Suppressor macrophage treated with lipopolysaccharide for 4 hours (primary cell): ENCODE data around the gene TLR2.
"Not testable (repeated sequence)": the region's sequence is repeated elsewhere in the genome, so short reads cannot be mapped to it uniquely, and the experiment has no call there.

Experiments used
- DNase-seq: peaks from one replicate; pipeline ENCODE4 v3.0.0-alpha.2; 2020

Gene TLR2

DNA sequence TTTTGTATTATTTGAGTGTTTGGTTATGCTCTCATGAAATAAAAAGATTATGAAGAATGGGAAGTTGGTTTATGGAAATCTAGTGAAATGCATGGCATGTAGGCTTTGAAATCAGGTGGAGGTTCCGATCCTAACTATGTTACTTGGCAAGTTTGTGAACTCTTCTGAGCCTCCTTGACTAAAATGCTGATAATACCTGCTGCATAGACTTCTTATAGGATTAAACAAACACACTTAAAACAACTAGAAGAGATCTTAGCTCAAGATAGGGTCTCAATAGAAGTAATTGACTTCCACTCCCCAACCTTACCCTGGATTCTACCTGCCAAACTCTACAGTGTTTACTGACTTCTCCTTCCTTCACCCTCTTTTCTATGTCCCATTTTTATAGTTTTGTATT lies 22.2 kb upstream of the TLR2 start:
- DNase-seq: no peak

DNA sequence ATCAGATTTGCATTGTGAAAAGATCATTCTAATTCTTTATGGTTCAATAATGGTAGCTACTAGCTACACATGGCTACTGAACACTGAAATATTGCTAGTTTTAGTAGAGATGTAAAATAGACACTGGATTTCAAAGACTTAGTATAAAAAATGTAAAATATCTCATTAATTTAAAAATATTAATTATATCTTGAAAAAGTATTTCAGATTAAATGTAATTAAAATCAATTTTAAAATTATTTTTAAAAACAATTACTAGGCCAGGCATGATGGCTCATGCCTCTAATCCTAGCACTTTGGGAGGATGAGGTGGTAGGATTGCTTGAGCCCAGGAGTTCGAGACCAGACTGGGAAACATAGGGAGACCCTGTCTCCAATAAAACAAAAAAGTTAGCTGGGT lies 20.4 kb upstream of the TLR2 start:
- DNase-seq: no peak

DNA sequence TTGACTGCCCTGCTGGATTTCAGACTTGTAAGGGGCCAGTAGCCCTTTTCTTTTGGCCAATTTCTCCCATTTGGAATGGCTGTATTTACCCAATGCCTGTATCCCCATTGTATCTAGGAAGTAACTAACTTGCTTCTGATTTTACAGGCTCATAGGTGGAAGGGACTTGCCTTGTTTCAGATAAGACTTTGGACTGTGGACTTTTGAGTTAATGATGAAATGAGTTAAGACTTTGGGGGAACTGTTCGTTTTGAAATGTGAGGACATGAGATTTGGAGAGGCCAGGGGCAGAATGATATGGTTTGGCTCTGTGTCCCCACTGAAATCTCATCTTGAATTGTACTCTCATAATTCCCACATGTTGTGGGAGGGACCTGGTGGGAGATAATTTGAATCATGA lies 17.6 kb upstream of the TLR2 start:
- DNase-seq: not testable (repeated sequence)

DNA sequence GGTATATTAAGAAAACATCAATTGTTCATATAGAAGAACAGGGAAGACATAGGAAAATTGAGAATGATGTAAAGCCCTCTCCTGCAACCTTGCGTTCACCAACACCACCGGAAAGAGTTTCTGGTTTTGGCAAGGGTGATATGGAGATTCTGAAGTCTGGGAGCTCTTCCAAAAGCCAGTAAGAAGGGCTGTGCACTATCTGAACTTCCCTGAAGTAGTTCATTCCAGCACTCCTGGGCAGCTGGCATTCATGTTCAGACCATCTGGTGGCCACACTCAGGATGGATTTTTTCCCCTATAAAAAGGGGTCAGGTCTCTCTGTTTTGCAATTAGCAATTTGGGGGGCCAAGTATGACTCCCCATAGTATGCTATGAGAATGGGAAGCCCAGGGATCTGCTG lies 15.4 kb upstream of the TLR2 start:
- DNase-seq: no peak

DNA sequence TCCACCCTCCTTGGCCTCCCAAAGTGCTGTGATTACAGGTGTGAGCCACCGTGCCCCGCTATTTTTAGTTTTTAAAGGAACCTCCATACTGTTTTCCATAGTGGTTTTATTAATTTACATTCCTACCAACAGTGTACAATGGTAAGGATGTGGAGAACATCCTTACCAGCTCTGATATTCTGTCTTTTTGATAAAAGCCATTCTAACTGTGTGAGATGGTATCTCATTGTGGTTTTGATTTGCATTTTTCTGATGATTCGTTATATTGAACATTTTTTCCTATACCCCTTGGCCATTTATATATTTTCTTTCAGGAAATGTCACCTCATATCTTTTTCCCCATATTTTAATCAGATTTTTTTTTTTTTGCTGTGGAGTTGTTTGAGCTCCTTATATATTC lies 14.2 kb upstream of the TLR2 start:
- no peak for DNase-seq

DNA sequence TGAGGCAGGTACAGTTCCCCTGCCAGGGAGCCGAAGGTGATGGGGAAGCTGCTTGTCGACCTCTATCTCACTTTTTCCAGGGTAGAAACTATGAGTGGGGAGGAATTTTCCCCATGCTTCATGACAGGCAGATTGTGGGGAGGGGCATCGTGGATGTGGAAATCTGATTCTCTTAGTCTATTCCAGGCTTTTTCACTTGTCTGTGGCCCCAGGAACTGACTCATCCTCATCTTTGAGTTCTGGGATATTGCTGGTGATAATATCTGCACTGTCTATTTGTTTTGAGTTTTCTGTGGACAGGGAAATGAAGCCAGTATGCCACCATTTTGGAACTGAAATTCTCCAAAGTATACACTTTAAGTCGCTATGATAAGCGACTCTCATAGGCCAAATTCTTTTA lies 7.6 kb upstream of the TLR2 start:
- peak; percentile 44 for DNase-seq

DNA sequence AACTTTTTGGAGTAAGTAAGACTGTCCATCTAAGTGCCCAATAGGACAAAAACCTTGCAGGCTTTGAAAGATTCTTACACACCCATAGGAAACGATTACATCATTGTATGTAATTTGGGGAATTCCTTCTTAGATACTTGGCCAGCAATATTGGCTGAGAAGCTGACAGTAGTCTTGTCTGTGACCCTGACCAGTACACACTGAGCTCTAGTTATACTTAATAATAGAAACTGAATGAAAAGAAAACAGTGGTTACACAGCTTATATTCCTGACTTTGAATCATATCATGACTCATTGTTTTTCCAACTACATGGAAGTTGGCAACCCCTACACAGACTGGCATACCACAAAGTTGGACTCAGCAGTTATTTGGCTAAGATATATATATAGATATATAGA lies 7.1 kb upstream of the TLR2 start:
- peak; percentile 93 for DNase-seq

DNA sequence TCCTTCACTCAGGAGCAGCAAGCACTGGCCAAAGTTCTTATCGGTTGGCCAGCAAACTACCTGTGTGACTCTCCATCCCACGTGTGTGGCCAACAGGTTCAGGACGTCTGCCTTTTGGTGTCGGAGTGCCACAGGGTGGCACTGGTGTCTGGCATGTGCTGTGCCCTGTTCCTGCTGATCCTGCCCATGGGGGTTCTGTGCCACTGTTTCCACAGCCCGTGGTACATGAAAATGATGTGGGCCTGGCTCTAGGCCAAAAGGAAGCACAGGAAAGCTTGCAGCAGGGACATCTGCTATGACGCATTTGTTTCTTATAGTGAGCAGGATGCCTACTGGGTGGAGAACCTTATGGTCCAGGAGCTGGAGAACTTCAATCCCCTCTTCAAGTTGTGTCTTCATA lies 4.6 kb upstream of the TLR2 start:
- peak; percentile 51 for DNase-seq

DNA sequence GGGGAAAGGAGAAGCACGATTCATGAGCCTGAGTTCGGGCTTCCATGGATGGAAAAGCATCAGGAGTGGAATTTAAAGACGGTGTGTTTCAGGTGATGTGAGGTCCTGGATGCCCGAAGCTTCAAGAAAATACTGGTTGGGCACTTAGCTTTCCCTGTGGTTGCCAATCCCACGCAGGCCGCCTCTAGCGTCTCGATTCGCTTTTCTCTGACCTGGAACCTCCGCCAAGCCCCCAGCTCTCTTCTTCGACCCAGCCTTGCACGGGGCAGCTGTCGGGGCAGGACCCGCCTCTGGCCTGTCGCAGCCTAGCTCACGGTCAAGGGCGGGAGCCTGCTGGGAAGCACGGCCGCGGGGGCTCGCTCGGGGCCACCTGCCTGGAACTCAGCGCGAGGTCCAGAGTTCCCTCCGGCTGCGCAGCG lies 308 bp upstream of the TLR2 start:
- no peak for DNase-seq

DNA sequence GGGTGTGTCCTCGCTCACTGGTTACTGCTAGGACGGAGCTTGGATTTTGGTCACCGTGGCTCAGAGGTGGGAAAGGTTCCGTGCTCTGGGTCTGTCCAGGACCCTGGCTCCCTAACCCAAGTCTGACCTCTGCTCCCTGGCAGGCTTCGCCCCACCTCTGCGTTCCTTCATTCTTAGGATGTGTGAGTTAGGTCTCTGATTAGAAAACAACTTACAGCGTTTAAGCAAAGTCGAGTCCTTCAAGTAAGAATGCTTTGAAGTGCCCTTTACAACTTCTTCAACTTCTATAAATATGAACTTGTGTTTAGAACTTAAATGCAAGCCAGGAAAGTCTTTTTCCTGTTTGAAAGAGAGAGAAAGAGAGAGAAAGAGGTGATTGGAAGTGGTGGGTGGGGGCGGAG lies 891 bp downstream of the TLR2 start:
- no peak for DNase-seq

DNA sequence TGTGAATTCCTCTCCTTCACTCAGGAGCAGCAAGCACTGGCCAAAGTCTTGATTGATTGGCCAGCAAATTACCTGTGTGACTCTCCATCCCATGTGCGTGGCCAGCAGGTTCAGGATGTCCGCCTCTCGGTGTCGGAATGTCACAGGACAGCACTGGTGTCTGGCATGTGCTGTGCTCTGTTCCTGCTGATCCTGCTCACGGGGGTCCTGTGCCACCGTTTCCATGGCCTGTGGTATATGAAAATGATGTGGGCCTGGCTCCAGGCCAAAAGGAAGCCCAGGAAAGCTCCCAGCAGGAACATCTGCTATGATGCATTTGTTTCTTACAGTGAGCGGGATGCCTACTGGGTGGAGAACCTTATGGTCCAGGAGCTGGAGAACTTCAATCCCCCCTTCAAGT lies 20.4 kb downstream of the TLR2 start:
- DNase-seq: no peak

DNA sequence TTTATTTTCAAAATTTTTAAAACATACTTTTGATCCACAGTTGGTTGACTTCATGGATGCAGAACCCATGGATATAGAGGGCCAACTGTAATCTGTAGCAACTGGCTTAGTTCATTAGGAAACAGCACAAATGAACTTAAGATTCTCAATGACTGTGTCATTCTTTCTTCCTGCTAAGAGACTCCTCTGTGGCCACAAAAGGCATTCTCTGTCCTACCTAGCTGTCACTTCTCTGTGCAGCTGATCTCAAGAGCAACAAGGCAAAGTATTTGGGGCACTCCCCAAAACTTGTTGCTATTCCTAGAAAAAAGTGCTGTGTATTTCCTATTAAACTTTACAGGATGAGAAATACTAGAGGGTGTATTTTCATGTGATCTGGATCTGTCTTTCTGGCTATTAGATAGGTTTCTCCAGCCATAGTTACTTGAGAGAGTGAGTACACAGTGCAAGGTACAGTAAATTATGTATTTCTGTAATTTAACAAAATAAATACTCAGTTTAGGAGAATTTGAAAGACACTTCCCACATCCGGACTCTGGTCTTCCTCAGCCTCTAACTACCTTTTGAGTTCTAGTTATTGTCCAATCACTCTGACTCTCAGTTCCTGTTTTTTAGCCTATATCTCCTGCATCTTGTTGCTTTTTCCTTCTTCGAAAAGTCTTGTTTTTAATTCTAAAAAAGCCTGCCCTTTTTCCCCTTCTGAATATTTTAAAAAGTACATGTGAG lies 21.8 kb downstream of the TLR2 start:
- DNase-seq: peak; percentile 40

DNA sequence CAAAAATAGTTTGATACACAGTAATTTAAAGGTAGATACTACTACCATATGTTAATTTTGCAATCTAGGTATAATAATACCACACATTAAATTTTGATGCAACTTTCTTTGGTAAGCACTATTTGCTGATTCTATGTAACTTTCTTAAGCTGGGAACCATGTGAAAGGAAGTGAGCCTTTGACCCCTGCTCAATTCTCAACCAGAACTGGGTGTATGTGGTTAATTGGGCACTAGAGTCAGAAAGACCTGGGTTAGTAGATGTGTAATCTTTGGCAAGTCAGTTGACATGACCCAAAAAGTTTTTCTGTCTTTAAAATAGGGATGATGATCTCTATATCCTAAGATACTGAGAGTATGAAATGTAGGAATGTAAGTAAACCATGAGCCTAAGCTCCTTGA lies 22.4 kb downstream of the TLR2 start:
- DNase-seq: no peak

DNA sequence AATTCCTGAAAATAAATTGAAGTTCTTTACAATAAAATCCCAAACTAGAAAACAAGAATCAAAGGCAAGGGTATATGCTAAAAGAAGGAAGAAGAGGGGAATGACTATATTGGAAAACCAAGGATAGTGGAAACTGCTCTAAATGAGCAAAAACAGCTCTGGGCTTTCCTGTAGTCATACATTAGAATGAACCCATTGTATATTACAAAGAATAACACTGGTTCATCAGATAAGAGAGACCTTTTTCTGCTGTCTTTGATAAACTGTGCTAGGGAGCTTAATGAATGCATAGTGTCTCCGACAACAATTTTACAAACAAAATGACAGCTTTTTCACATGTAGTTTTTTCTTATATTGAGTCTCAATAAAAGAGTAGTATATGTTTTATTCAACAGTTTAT lies 26.6 kb downstream of the TLR2 start:
- DNase-seq: no peak

DNA sequence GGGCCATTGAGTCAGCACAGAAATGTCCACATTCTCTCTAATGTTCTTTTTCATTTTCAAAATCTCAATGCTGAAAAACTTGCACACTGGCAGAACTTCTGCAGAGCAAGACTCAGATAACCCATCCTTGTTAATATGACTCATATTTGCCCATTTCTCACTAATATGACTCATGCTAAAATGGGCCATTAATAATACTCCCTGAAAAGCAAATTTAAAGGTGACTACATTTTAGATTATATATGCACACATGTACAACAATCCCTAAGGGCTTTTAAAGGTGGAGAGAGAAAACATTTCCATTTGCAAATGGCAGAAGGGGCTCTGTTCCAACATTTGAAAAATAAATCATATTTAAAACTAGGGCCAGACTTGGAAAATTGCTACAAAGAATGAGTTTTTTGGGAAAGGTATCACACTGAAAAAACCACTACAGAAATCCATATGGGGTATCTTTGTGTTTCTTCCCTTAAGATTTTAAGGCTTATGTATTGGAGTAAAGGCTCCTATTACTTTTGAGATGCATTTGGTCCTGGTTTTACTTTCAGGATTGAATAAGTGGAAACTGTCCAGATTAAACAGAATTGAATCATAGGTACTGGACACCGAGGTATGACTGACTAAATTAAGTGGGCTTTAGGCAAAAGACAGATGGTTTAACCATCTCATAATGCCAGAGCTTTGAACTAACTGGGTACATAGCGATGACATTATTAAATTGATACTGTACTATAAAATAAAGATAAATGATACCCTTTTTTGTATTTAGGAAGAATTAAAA lies 30.0 kb downstream of the TLR2 start:
- peak; percentile 41 for DNase-seq

DNA sequence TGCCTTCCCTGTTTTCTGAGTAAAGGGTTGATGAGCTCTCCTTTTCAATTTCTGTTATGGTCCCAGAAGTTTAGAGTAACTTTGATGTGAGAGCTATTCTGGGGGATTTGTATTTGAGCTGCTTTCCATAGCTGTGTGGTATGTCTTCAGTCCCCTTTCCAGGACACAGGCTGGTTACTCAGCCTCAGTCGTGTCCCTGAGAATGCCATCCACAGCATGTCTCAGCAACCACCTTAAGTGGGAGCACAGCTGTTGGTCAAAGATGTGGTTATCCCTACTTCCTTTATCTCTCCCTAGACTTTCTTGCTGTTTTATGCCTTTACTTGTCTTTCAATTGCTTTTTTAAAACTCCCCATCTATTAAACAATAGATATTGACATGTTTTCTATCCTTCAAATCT lies 38.0 kb downstream of the TLR2 start:
- DNase-seq: no peak

DNA sequence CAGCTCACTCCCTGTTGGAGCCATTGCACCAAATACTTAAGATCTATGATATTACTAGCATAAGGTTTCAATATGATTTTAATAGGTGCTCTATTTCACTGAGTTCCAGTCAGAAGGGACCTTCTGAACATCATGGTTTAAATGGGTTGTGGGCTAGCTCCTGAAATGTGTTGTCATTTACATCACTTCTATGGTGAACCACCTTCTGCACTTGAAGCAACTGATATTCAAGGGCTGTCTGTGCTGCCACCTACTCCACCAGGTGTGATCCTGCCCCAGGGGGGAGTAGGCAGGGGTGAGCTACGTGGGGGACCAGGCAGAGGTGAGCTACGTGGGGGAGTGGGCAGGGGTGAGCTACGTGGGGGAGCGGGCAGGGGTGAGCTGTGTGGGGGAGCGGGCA lies 40.5 kb downstream of the TLR2 start:
- DNase-seq: no peak

DNA sequence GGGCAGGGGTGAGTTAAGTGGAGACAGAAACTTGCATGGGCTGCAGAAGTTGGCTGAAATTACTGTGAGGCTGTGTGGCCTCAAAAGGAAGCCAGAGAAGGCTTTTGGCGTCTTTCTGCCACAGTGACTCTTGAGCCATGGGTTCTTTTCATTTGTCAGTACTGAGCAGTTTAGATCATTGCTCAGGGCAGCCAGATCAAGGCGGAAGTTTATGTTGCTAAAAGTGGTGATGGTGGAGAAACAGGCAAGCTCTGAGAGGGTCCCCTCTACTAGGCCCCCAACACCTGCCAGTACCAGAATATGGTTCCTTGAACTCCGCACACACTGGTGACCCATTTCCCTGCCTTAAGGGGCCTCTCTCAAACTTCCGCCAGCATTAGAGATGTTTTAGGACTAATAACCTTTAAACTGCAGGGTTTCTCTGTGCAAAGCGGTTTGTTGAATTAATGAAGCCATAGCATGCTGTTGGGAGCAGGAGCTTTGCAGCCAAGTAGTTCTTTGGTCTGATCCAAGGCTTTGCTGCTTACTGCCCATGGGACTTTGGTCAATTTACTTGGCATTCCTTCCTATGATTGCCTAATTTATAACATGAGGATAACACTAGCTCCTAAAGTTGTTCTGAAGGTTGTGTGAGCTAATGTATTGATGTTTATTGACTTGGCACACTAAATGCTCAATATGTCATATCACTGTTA lies 41.2 kb downstream of the TLR2 start:
- DNase-seq: no peak

DNA sequence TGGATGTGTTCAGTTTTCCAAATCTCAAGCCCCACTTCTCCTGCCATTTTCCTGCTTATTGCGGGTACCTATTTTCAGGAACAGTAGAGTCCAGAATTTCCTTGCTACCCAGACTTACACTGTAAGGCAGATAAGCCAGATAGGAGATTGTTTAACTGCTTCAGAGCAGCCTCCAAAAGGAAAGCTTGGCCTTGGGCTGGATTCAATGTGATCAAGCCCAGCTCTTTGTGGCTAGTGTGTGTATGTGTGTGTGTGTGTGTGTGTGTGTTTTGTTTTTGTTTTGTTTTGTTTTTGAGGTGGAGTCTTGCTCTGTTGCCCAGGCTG lies 41.7 kb downstream of the TLR2 start:
- no peak for DNase-seq

DNA sequence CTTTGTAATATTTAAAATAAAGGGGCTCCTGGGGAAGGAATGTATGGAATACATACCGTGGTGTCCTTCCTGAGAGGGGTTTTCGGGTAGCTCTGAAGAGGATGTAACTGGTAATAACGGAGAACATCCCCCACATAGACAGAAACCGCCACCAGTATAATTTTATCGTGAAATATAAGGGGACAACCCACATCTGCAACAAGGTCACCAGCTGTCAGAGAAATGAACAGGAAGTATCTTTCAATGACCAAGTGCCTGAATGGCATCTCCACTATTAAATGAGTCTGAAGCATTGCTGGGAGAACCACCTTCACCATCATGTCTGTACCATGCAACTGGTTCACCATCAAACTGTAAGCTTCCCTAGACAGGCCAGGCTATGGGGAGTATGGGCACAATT lies 44.1 kb downstream of the TLR2 start:
- DNase-seq: no peak

DNA sequence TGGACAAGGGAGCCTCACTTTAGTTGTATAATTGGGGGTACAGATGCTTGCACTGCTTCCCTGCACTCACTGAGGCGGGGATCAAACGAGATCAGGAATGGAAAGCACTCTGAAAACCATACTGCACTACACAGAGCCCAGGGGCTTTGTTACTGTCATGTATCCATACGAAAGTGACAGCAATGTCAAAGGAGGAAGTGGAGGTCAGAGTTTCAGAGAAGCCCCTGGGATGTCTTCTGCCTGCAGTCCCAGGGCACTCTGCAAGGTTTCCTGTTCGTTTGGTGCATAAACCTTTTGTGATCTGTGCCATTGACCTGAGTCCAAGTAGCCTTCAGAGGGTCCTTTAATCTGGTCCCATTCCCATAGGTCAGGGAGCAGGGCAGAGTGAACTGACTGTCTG lies 44.6 kb downstream of the TLR2 start:
- DNase-seq: peak; percentile 64

DNA sequence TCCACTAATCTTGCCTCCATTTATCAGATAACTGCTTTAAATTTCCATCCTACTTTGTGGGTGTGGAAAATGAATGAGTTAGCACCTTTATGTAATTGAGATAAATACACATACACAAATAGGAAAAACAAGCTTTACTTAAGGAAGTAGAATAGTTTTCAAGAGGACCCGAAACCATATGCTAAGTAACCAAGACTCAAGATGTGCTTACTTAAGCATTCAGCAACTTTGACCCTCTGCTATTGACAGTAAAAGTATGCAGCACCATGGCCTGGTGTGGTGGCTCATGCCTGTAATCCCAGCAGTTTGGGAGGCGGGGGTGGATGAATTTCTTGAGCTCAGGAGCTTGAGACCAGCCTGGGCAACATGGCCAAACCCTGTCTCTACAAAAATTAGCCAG lies 45.8 kb downstream of the TLR2 start:
- DNase-seq: no peak

DNA sequence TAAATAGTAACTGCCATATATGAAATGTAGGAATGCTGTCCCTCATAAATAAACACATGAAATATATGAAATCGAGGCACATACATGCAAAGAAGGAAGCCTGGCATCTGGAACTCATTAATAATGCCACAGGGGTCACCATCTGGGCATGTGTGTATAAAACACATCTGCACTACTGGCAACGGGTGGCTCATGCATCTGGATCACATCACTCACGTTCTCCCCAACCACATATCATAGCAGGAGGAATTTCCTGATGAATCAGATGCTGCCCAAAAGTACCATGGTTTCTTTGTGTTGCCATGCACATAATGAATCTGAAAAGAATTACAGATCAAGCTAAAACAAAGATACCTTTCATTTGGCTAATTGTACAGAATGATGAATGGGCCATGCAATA lies 47.2 kb downstream of the TLR2 start:
- peak; percentile 80 for DNase-seq

DNA sequence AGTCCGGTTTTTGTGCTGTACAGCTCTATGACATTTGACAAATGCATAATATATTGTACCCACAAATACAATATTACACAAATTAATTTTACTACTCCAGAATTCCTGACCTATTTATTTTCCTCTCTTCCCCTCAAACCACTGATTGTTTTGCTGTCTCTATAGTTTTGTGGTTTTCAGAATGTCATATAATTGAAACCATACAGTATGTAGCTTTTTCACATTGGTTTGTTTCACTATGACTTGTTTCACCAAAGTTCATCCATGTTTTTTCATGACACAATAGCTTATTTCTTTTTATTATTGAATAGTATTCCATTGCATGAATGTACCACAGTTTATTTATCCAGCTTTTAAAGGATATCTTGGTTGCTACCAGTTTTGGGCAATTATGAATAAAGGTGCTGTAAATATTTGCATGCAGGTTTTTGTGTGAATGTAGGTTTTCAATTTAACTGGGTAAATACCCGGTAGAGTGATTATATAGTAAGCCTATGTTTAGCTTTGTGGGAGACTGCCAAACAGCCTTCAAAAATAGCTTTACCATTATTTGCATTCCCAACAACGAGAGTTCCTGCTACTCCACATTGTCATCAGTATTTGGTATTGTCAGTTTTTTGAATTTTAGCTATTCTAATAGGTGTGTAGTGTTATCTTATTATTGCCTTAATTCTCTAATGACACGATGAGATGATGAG lies 49.8 kb downstream of the TLR2 start:
- no peak for DNase-seq
